ENCODE data around the gene GGPS1. TPM values are rescaled to one million over a fixed set of nuclear protein-coding genes. Genes with fewer than 3 reads are reported as not detected.
"Not testable (repeated sequence)": the region's sequence is repeated elsewhere in the genome, so short reads cannot be mapped to it uniquely, and the experiment has no call there.

The GGPS1 gene
- total and polyA plus RNA-seq, 8 donors: 30.5 to 51.5 (median 46.6) TPM

GRCh38 chr1:235367000-235367908 lies 38.9 kb downstream of the GGPS1 start, which contains the start of gene TBCE:
Gene TBCE, plus strand, starts transcription at chr1:235367427. Its CDS starts 12,623 bp downstream, at chr1:235380050.
- H3K4me3 ChIP-seq: peak within 1 kb of the TSS; percentile 53 to 54
- H3K9me3 ChIP-seq: no peaks in the 10 kb centered on the region
- peak; percentile 100 for ATAC-seq
- peaks cover 0 to 4% of the 10 kb centered on the region in 2 donors for H3K36me3 ChIP-seq
- TF ChIP-seq, protein P1, sequence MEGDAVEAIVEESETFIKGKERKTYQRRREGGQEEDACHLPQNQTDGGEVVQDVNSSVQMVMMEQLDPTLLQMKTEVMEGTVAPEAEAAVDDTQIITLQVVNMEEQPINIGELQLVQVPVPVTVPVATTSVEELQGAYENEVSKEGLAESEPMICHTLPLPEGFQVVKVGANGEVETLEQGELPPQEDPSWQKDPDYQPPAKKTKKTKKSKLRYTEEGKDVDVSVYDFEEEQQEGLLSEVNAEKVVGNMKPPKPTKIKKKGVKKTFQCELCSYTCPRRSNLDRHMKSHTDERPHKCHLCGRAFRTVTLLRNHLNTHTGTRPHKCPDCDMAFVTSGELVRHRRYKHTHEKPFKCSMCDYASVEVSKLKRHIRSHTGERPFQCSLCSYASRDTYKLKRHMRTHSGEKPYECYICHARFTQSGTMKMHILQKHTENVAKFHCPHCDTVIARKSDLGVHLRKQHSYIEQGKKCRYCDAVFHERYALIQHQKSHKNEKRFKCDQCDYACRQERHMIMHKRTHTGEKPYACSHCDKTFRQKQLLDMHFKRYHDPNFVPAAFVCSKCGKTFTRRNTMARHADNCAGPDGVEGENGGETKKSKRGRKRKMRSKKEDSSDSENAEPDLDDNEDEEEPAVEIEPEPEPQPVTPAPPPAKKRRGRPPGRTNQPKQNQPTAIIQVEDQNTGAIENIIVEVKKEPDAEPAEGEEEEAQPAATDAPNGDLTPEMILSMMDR (IDR thresholded peaks at IDR 0.05): no peak
- H3K4me1 ChIP-seq: peaks cover 0 to 24% of the 10 kb centered on the region in 2 donors
- H3K27ac ChIP-seq: peak within 1 kb of the TSS; percentile 71 to 78
- H3K27me3 ChIP-seq: no peaks in the 10 kb centered on the region
- intact Hi-C loops (cut with DNase I): no loop called here
- DNase-seq: peak; percentile 96 to 99 (median 98)

DNA sequence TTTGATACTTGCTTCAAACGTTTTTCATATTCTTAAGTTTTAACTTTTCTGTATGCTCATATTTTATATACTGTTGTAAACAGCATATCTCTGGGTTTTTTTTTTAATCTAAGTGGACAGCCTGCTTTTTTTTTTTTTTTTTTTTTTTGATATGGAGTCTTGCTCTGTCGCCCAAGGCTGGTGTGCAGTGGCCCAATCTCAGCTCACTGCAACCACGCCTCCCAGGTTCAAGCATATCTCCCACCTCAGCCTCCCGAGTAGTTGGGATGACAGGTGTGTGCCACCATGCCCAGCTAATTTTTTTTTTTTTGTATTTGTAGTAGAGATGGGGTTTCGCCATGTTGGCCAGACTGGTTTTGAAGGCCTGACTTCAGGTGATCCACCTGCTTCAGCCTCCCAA lies 40.1 kb downstream of the GGPS1 start:
- H3K36me3 ChIP-seq: peaks cover 0 to 6% of the 10 kb centered on the region in 2 donors
- no peaks in the 10 kb centered on the region for H3K27me3 ChIP-seq
- ATAC-seq (no peak), DNase-seq (no peak)
- H3K4me3 ChIP-seq: peak overlapping the region; percentile 53 to 54
- TF ChIP-seq, protein P1 (IDR thresholded peaks at IDR 0.05): no peak
- no peaks in the 10 kb centered on the region for H3K9me3 ChIP-seq
- peaks cover 0 to 24% of the 10 kb centered on the region in 2 donors for H3K4me1 ChIP-seq
- peak overlapping the region; percentile 71 to 78 for H3K27ac ChIP-seq
- intact Hi-C loops (cut with DNase I): no loop called here

GRCh38 chr1:235369802-235370201 lies 41.4 kb downstream of the GGPS1 start:
- intact Hi-C loops (cut with DNase I): no loop called here
- Histone ChIP-seq H3K27ac (no peak overlapping the region), H3K27me3 (no peaks in the 10 kb centered on the region), H3K36me3 (peaks cover 0 to 6% of the 10 kb centered on the region in 2 donors), H3K9me3 (no peaks in the 10 kb centered on the region), H3K4me1 (peaks cover 0 to 24% of the 10 kb centered on the region in 2 donors), H3K4me3 (no peak overlapping the region)
- DNase-seq (no peak), ATAC-seq (no peak)
- TF ChIP-seq, protein P1 (IDR thresholded peaks at IDR 0.05): no peak

DNA sequence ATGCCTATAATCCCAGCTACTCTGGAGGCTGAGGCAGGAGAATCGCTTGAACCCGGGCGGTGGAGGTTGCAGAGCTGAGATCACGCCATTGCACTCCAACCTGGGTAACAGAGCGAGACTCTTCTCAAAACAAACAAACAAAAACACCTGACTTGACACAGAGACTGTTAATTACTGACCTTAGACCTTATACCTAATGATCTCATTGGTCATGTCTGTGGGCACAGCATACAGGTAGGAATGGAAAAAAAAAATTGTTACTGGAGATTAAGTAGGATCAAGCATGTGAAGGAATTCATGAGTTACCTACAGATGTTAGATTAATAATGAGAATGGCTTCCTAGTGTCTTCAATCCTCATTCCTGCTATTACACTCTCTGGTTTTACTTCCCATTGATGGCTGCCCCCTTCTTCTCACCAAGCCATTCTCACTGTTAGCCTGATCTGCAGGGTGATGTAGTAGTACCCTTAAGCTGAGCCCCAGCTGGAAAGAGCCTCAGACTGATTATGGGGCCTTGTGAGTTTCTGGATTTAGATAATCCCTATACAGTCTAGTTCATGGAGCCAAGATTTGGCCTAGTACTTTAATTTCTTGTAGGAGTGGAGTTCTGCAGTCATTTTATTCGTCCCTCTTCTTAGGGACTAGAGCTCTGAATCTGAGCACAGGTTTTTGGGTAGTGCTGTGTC lies 47.7 kb downstream of the GGPS1 start:
- TF ChIP-seq, protein P1 (IDR thresholded peaks at IDR 0.05): no peak
- H3K27ac ChIP-seq: no peak overlapping the region
- H3K4me3 ChIP-seq: no peak overlapping the region
- DNase-seq: no peak
- H3K27me3 ChIP-seq: no peaks in the 10 kb centered on the region
- intact Hi-C loops (cut with DNase I): no loop called here
- peaks cover 0 to 19% of the 10 kb centered on the region in 2 donors for H3K36me3 ChIP-seq
- ATAC-seq: no peak
- H3K9me3 ChIP-seq: no peaks in the 10 kb centered on the region
- H3K4me1 ChIP-seq: no peaks in the 10 kb centered on the region

GRCh38 chr1:235378134-235378735 lies 49.9 kb downstream of the GGPS1 start:
- H3K4me1 ChIP-seq; intact Hi-C loops (cut with DNase I); H3K27me3 ChIP-seq; H3K4me3 ChIP-seq; H3K27ac ChIP-seq; DNase-seq; H3K9me3 ChIP-seq: not testable (repeated sequence)
- H3K36me3 ChIP-seq: peaks cover 0 to 19% of the 10 kb centered on the region in 2 donors
- ATAC-seq: peak; percentile 48

DNA sequence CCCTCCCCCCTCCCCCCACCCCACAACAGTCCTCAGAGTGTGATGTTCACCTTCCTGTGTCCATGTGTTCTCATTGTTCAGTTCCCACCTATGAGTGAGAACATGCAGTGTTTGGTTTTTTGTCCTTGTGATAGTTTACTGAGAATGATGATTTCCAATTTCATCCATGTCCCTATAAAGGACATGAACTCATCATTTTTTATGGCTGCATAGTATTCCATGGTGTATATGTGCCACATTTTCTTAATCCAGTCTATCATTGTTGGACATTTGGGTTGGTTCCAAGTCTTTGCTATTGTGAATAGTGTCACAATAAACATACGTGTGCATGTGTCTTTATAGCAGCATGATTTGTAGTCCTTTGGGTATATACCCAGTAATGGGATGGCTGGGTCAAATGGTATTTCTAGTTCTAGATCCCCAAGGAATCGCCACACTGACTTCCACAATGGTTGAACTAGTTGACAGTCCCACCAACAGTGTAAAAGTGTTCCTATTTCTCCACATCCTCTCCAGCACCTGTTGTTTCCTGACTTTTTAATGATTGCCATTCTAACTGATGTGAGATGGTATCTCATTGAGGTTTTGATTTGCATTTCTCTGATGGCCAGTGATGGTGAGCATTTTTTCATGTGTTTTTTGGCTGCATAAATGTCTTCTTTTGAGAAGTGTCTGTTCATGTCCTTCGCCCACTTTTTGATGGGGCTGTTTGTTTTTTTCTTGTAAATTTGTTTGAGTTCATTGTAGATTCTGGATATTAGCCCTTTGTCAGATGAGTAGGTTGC lies 53.8 kb downstream of the GGPS1 start:
- H3K27me3 ChIP-seq; intact Hi-C loops (cut with DNase I); H3K4me1 ChIP-seq; H3K4me3 ChIP-seq; H3K9me3 ChIP-seq; DNase-seq; ATAC-seq; H3K27ac ChIP-seq: not testable (repeated sequence)
- peaks cover 0 to 19% of the 10 kb centered on the region in 2 donors for H3K36me3 ChIP-seq

GRCh38 chr1:235385633-235386032 lies 57.3 kb downstream of the GGPS1 start:
- H3K36me3 ChIP-seq: peaks cover 0 to 10% of the 10 kb centered on the region in 2 donors
- H3K4me3 ChIP-seq; DNase-seq; H3K4me1 ChIP-seq; H3K9me3 ChIP-seq; ATAC-seq; H3K27me3 ChIP-seq; intact Hi-C loops (cut with DNase I); H3K27ac ChIP-seq: not testable (repeated sequence)
